SK-N-SH treated with all-trans-retinoic acid at 6 μM for 48 hours (cell line): ENCODE data around the gene KRT17.
A peak's percentile ranks its signal among the peaks of the same experiment; 100 is the strongest.

ENCODE experiments used
- ATAC-seq: fragments of 200-7000 bp; cut with Tn5 transposase; 3 replicates; pipeline ENCODE4 v1.9.1; 2020; ENCODE audit warnings: mild to moderate bottlenecking, moderate library complexity
- ARNTL ChIP-seq: fragments of 450-650 bp; formaldehyde crosslinking; IDR thresholded peaks from 2 replicates; pipeline ENCODE4 v1.5.0; 2020; ENCODE audit warnings: low read depth, mild to moderate bottlenecking, moderate library complexity, borderline replicate concordance
- BACH2 ChIP-seq: fragments of 250-450 bp; sonication (Bioruptor Pico); IDR thresholded peaks from 2 replicates; pipeline ENCODE4 v1.9.0; 2021; ENCODE audit warnings: mild to moderate bottlenecking, borderline replicate concordance
- CREB5 ChIP-seq: fragments of 250-450 bp; sonication (Bioruptor Pico); IDR thresholded peaks from 2 replicates; pipeline ENCODE4 v1.5.1; 2020; ENCODE audit warnings: low read depth, mild to moderate bottlenecking, moderate library complexity
- CSDC2 ChIP-seq: fragments of 250-450 bp; sonication (Bioruptor Pico); IDR thresholded peaks from 2 replicates; pipeline ENCODE4 v1.5.0; 2020; ENCODE audit warnings: mild to moderate bottlenecking, moderate library complexity
- ESRRG ChIP-seq: fragments of 250-450 bp; sonication (Bioruptor Pico); IDR thresholded peaks from 2 replicates; pipeline ENCODE4 v1.6.1; 2021; ENCODE audit warnings: mild to moderate bottlenecking
- GLIS3 ChIP-seq: fragments of 250-450 bp; sonication (Bioruptor Pico); IDR thresholded peaks from 2 replicates; pipeline ENCODE4 v1.5.0; 2020; ENCODE audit warnings: mild to moderate bottlenecking, moderate library complexity
- ISL1 ChIP-seq: fragments of 250-450 bp; sonication (Bioruptor Pico); IDR thresholded peaks from 2 replicates; pipeline ENCODE4 v2.1.2; 2022; ENCODE audit warnings: mild to moderate bottlenecking, moderate library complexity
- OSR1 ChIP-seq: fragments of 250-450 bp; sonication (Bioruptor Pico); IDR thresholded peaks from 2 replicates; pipeline ENCODE4 v1.8.0; 2022; ENCODE audit warnings: moderate library complexity, mild to moderate bottlenecking, inconsistent platforms
- PPARA ChIP-seq: fragments of 250-450 bp; sonication (Bioruptor Pico); IDR thresholded peaks from 2 replicates; pipeline ENCODE4 v1.5.0; 2020; ENCODE audit warnings: mild to moderate bottlenecking, borderline replicate concordance
- RARB ChIP-seq: fragments of 250-450 bp; sonication (Bioruptor Pico); IDR thresholded peaks from 2 replicates; pipeline ENCODE4 v1.8.0; 2021; ENCODE audit warnings: mild to moderate bottlenecking, moderate library complexity
- TCF4 ChIP-seq: fragments of 250-450 bp; sonication (Bioruptor Pico); IDR thresholded peaks from 2 replicates; pipeline ENCODE4 v1.8.0; 2021; ENCODE audit warnings: mild to moderate bottlenecking, moderate library complexity, borderline replicate concordance
- TSHZ2 ChIP-seq: fragments of 250-450 bp; sonication (Bioruptor Pico); IDR thresholded peaks from 2 replicates; pipeline ENCODE4 v1.5.0; 2020; ENCODE audit warnings: mild to moderate bottlenecking, moderate library complexity
- ZC3H10 ChIP-seq: fragments of 250-450 bp; sonication (Bioruptor Pico); IDR thresholded peaks from 2 replicates; pipeline ENCODE4 v1.5.1; 2021; ENCODE audit warnings: mild to moderate bottlenecking, moderate library complexity
- ZFP3 ChIP-seq: fragments of 250-450 bp; sonication (Bioruptor Pico); IDR thresholded peaks from 2 replicates; pipeline ENCODE4 v1.5.0; 2020; ENCODE audit warnings: mild to moderate bottlenecking, moderate library complexity
- ZFP30 ChIP-seq: fragments of 450-650 bp; formaldehyde crosslinking; IDR thresholded peaks from 2 replicates; pipeline ENCODE4 v1.5.0; 2022; ENCODE audit warnings: mild to moderate bottlenecking, moderate library complexity
- ZNF565 ChIP-seq: fragments of 450-650 bp; formaldehyde crosslinking; conservative IDR thresholded peaks from 2 replicates; pipeline ENCODE4 v1.5.0; 2020; ENCODE audit warnings: low read depth, mild to moderate bottlenecking, moderate library complexity
- ZNF8 ChIP-seq: fragments of 450-650 bp; formaldehyde crosslinking; IDR thresholded peaks from 2 replicates; pipeline ENCODE4 v1.5.0; 2020; ENCODE audit warnings: mild to moderate bottlenecking, moderate library complexity
- TF ChIP-seq, protein P1 (sequence below): fragments of 250-450 bp; sonication (Bioruptor Pico); IDR thresholded peaks from 2 replicates; pipeline ENCODE4 v1.8.0; 2021; ENCODE audit warnings: low read depth, mild to moderate bottlenecking, moderate library complexity, borderline replicate concordance
- TF ChIP-seq, protein P2 (sequence below): fragments of 250-450 bp; sonication (Bioruptor Pico); IDR thresholded peaks from 2 replicates; pipeline ENCODE4 v1.8.0; 2020; ENCODE audit warnings: mild to moderate bottlenecking, moderate library complexity, borderline replicate concordance

Gene KRT17

DNA sequence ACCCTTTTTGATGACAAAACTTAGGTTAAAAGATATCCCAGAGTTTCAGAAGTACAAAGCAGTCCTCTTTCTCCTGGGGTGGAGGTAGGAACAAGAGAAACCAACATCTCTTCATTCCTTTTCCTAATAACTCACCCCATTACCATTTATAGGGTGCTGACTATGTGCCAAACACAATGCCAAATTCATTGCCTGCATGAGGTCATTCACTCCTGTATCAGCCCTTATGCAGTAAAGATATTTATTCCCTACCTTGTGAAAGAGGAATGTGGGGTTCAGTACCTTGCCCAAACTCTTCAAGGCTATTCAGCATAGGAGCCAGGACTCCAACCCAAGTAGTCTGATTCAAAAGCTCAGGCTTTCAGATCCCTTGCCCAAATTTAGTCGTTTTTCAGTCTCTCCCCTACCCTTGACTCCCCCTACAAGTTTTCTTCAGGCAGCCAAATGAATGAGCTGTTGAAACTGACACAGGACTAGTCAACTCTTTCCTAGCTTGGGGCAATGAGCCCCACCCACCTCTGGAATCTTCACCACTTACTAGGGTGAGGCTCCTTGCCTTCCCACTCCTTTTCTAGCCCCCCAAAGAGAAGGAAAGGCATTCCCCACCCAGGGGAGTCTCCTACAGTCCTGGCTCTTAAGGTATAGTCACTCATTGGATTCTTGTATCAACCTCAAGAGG lies 43.5 kb downstream of the KRT17 start:
- TF ChIP-seq CREB5 (CRISPR knock-in tag): no peak
- no peak for TF ChIP-seq ISL1 (CRISPR knock-in tag)
- TF ChIP-seq RARB: no peak
- TF ChIP-seq GLIS3 (CRISPR knock-in tag): no peak
- no peak for TF ChIP-seq ARNTL (CRISPR knock-in tag)
- TF ChIP-seq ZFP30 (CRISPR knock-in tag): no peak
- ATAC-seq: no peak

GRCh38 chr17:41580244-41580575 lies 44.2 kb downstream of the KRT17 start:
- ATAC-seq: no peak
- TF ChIP-seq ZNF8 (CRISPR knock-in tag): no peak
- no peak for TF ChIP-seq CSDC2
- no peak for TF ChIP-seq ZC3H10 (CRISPR knock-in tag)
- TF ChIP-seq RARB: no peak
- TF ChIP-seq ZNF565 (CRISPR knock-in tag): no peak
- no peak for TF ChIP-seq ESRRG (CRISPR knock-in tag)

- peak; percentile 96 for ATAC-seq
- TF ChIP-seq BACH2 (CRISPR knock-in tag) (no peak), ESRRG (CRISPR knock-in tag) (no peak)
- TF ChIP-seq, protein P1, sequence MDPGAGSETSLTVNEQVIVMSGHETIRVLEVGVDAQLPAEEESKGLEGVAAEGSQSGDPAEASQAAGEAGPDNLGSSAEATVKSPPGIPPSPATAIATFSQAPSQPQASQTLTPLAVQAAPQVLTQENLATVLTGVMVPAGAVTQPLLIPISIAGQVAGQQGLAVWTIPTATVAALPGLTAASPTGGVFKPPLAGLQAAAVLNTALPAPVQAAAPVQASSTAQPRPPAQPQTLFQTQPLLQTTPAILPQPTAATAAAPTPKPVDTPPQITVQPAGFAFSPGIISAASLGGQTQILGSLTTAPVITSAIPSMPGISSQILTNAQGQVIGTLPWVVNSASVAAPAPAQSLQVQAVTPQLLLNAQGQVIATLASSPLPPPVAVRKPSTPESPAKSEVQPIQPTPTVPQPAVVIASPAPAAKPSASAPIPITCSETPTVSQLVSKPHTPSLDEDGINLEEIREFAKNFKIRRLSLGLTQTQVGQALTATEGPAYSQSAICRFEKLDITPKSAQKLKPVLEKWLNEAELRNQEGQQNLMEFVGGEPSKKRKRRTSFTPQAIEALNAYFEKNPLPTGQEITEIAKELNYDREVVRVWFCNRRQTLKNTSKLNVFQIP (CRISPR knock-in tag): no peak
- TF ChIP-seq, all 23 proteins: peak for 0
These were observed 44.7 kb downstream of the KRT17 start for GRCh38 chr17:41579484-41580243.

DNA sequence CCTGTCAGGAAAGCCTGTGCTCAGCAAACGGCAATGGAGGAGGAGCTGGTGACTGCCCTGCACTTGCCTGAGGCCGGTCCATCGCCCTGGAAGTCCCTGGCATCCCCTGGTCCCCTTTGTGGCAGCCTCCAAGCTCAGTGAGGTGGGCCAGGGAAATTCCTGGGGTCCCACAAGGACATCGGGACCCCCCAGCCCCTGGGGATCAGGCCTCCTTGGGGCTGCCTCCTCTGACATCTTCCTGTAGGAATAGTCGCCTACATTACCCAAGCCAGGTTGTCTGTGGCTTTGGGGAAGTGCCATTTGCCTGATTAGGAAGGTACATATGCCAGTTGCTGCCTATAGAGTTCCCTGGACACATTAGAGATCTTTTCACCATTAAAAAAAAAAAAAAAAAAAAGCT lies 45.4 kb downstream of the KRT17 start:
- no peak for ATAC-seq
- TF ChIP-seq ARNTL (CRISPR knock-in tag): no peak
- TF ChIP-seq ZNF565 (CRISPR knock-in tag): no peak
- TF ChIP-seq, protein P1 (CRISPR knock-in tag): no peak
- TF ChIP-seq OSR1 (CRISPR knock-in tag): no peak
- no peak for TF ChIP-seq ZFP30 (CRISPR knock-in tag)
- no peak for TF ChIP-seq ISL1 (CRISPR knock-in tag)
- TF ChIP-seq TSHZ2 (CRISPR knock-in tag): no peak
- no peak for TF ChIP-seq PPARA (CRISPR knock-in tag)
- no peak for TF ChIP-seq ZFP3 (CRISPR knock-in tag)
- TF ChIP-seq TCF4 (CRISPR knock-in tag): no peak
- TF ChIP-seq, all 23 proteins: peak for 0

DNA sequence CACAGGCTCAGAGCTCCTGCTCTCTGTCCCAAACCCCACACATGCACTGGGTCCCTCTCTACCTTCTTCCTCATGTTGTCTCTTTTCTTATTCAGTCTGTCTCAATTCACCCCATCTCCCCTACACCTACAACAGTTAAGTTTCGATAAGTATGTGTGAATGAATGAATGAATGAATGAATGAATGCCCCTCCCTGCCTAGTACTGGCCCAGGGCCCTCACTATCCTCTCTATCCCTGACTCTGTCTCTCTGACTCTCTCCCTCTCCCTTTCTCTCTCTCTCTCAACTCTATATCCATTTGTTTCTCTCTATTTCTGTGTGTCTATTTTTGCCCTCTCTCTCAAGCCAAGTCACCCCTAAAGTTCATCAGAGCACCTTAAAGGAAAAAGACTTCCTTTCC lies 45.8 kb downstream of the KRT17 start:
- ATAC-seq: no peak
- TF ChIP-seq, protein P2, sequence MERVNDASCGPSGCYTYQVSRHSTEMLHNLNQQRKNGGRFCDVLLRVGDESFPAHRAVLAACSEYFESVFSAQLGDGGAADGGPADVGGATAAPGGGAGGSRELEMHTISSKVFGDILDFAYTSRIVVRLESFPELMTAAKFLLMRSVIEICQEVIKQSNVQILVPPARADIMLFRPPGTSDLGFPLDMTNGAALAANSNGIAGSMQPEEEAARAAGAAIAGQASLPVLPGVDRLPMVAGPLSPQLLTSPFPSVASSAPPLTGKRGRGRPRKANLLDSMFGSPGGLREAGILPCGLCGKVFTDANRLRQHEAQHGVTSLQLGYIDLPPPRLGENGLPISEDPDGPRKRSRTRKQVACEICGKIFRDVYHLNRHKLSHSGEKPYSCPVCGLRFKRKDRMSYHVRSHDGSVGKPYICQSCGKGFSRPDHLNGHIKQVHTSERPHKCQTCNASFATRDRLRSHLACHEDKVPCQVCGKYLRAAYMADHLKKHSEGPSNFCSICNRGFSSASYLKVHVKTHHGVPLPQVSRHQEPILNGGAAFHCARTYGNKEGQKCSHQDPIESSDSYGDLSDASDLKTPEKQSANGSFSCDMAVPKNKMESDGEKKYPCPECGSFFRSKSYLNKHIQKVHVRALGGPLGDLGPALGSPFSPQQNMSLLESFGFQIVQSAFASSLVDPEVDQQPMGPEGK (CRISPR knock-in tag): no peak
- TF ChIP-seq ZNF565 (CRISPR knock-in tag) (no peak), OSR1 (CRISPR knock-in tag) (no peak), ESRRG (CRISPR knock-in tag) (no peak), ZFP3 (CRISPR knock-in tag) (no peak), ARNTL (CRISPR knock-in tag) (no peak), CSDC2 (no peak), ISL1 (CRISPR knock-in tag) (no peak), GLIS3 (CRISPR knock-in tag) (no peak), ZFP30 (CRISPR knock-in tag) (no peak), TSHZ2 (CRISPR knock-in tag) (no peak)
